Right ventricle myocardium superior (tissue), 1 donor: ENCODE data around the gene KLHL13. TPM values are rescaled to one million over a fixed set of nuclear protein-coding genes. Genes with fewer than 3 reads are reported as not detected.
"Not testable (repeated sequence)": the region's sequence is repeated elsewhere in the genome, so short reads cannot be mapped to it uniquely, and the experiment has no call there.

Experiments
- ATAC-seq: fragments of 200-7000 bp; cut with Tn5 transposase; one replicate; pipeline ENCODE4 v1.9.1; 2020; ENCODE audit warnings: mild to moderate bottlenecking; ENCODE audit not compliant: poor library complexity
- DNase-seq: peaks from one replicate; pipeline ENCODE4 v3.0.0-alpha.2; 2020
- intact Hi-C: fragments of 100-400 bp; cut with DNase I; formaldehyde crosslinking; loops from one replicate; pipeline ENCODE4 v1.11.2; 2022
- long read RNA-seq: library from polyadenylated mRNA; unstranded; transcript quantifications from one replicate; pipeline ENCODE4 v2.0.0, GENCODE V29; 2021
- total RNA-seq: library from RNA; stranded (reverse); fragmentation: NEBNext Ultra II Directional; extraction: Animal tissue kit (Norgen Biotek cat#: 25700); gene quantifications from one replicate; pipeline ENCODE4 v1.2.1, GENCODE V29; 2021
- donor health status: DM: no; HTN: yes; CAD: no; lungs with severe emphysema.

Gene KLHL13, protein sequence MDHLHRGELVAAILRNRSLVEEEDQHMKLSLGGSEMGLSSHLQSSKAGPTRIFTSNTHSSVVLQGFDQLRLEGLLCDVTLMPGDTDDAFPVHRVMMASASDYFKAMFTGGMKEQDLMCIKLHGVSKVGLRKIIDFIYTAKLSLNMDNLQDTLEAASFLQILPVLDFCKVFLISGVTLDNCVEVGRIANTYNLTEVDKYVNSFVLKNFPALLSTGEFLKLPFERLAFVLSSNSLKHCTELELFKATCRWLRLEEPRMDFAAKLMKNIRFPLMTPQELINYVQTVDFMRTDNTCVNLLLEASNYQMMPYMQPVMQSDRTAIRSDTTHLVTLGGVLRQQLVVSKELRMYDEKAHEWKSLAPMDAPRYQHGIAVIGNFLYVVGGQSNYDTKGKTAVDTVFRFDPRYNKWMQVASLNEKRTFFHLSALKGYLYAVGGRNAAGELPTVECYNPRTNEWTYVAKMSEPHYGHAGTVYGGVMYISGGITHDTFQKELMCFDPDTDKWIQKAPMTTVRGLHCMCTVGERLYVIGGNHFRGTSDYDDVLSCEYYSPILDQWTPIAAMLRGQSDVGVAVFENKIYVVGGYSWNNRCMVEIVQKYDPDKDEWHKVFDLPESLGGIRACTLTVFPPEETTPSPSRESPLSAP
- 5.7 TPM for total RNA-seq
- long read RNA-seq, transcript KLHL13-204 (7 exons, 3,256 nt): major isoform, 12 of 17 reads
- long read RNA-seq, partial matches to known transcripts: 0 of 17 reads
- long read RNA-seq, other reads (novel, unspliced or antisense): 0 of 17 reads

DNA sequence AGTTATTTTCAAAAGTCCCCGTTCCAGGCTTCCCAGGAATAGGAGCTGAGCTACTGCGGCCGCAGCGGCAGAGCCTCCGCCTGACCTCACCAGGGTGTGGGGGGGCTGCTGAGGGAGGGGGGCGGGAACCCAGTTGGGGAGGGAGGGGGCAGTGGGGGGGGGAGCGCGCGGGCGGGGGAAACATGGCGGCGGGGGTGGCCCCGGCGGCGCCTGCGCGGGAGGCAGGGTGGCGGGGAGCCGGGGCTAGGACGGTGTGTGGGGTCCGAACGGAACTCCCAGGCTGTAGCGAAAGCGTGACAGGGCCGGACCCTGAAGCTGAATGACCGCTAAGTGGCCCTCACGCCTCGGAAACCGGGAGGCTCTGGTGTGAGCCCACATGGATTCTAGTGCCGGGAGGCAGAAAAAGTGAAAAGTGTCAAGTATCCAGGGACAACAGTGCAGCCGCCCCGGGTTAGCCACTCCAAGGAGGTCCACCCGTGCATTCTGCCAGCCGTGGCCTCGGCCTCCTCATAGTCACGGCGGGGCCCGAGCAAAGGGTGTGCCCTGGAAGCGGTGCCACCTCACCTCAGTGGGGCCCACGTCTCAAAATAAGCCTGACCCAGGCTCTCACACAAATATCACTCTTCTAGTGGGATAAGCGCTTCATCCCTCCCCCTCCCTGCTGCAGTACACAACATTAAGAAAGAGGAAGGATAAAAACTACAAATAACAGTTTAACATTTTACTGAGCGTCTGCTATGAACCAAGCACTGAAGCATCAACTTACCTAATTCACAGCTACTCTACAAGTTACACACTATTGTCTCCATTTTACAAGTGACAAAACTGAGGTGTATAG is at the start of gene KLHL13:
KLHL13 (minus strand) TSS at position 98 of the 838 bp plus-strand sequence. CDS start 88,337 bp downstream, outside the sequence.
- DNase-seq: peak; percentile 50
- peak; percentile 91 for ATAC-seq
- intact Hi-C loops: no loop called here

DNA sequence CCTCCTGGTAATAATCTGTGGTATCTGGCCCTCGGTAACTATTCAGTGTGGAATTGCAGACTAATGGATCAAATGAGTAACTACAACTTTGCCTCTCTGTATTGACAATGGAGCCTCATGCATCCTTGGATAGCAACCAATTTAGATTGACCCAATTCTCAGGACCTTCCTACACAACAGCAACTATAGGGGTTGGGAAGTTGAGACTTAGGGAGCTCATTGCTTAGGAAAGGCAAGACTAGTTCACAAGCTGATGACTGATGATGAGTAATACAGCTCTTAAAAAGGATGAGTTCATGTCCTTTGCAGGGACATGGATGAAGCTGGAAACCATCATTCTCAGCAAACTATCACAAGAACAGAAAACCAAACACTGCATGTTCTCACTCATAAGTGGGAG is 47.5 kb upstream of the KLHL13 start:
- intact Hi-C loops: no loop called here
- no peak for DNase-seq
- no peak for ATAC-seq

DNA sequence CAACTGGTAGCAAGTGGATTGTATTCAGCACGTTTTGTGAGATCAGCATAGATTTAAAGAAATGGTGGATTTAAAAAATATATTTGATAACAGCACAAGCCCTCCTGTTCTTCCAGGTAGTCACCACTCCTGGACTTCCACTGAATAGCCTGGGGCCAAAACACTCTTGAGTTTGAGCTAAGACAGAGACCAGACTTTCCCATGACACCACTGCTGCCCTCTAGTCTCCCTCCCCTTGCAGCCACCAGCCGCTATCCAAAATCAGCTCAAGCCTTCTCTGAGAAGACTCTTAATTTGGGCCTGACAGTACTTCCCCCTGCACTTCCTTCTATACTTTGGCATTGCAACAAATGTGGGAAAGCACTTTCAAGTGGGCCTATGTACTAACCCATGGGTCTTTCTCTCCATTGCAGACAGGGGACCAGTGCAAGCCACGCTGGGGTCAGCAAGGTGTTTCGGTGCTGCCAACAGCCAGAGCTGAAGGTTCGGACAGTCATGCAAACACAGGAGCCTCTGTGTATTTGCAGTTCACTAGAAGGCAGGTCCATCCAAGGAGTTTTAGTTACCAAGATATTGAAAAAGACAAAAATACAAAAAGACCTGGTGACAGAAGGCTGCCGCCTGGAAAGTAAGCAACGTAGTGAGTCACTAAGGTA is 40.5 kb upstream of the KLHL13 start:
- ATAC-seq: no peak
- DNase-seq: no peak
- intact Hi-C loops: no loop called here

DNA sequence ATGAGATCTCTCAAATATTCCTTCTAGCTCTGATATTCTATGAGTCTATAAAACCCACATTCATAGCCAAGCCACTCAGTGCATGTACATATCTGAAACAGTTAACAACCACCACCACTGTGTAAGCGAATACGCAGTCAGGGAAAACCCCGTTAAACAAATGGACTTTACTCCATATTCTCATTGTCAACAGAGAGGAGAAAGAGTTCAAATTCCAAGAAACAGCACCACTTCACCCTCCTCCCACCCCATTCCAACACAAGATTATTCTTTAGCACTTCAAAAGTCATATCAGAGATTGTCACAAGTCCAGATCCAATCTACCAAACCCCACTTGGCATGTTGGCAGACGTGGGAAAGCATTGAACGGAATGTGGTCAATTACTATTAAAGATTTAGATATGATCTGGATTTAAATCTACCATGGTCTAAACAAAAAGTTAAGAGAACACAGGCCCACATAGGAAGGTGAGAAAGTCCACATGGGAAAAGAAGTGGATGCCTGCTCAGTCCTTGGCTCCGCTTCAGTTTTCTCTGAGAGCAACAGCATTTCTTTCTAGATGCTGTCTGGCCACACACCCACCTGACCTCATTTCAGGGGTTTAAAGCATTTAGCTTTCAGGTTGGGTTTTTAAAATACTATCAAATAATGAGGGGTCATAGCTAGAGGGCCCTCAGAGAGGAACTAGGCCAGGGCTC is 39.8 kb upstream of the KLHL13 start:
- ATAC-seq (no peak), DNase-seq (no peak)
- intact Hi-C loops: no loop called here

DNA sequence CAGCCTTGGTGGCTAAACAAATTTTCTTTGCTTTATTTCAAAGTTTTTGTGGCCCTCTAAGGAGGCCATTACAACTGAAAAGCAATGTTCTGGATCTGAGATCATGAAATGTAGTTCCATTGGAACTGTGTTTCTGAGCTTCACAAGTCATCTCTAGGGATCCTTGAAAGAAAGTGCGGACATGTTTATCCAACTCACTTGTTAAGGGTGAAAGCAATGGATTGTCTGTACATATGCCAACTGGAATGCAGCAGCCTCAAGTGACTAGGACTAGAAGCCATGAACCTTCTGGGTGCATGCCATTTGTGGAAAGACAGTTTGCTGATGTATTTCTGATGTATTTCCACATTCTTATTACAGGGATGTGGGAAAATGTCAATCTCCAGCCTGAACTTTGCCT is 36.7 kb upstream of the KLHL13 start:
- peak; percentile 43 for ATAC-seq
- DNase-seq: no peak
- intact Hi-C loops: no loop called here

DNA sequence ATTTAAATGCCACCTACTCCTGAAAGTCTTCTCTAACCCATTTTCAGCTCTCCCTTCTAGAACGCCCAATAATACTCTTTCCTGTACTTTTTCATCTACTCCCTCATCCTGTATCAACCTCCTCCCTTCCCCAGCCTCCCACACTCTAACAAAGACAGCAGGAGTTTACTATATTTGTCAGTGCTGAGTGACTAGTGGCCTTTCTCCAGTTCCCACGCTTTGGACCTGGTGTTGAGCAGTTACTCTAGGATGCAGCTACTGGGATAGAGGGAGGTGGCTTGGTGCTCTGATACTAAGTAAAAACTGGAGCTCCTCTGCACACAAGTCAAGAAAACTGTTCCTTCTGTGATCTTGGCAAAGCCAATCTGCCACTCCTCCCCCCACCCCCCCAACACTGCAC is 36.1 kb upstream of the KLHL13 start:
- intact Hi-C loops: no loop called here
- DNase-seq: no peak
- ATAC-seq: peak; percentile 68

DNA sequence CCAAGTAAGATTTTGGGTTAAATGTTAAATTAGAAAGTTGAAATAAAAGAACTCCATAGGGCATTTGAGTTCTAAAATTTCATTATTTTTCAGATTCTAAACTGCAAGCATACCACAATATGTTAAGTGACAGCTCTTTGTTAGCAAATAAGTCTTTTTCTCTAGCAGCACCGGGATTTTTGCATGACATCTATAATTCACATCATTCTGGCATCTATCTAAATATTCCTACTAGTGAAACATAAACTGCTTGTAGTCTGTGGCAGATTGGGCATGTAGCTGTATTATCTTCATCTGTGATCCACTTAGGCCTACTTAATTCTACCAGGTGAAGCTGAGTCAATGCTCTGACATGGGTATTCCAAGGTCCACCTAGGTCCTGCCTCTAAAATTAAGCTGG is 32.1 kb upstream of the KLHL13 start:
- no peak for ATAC-seq
- intact Hi-C loops: no loop called here
- no peak for DNase-seq

DNA sequence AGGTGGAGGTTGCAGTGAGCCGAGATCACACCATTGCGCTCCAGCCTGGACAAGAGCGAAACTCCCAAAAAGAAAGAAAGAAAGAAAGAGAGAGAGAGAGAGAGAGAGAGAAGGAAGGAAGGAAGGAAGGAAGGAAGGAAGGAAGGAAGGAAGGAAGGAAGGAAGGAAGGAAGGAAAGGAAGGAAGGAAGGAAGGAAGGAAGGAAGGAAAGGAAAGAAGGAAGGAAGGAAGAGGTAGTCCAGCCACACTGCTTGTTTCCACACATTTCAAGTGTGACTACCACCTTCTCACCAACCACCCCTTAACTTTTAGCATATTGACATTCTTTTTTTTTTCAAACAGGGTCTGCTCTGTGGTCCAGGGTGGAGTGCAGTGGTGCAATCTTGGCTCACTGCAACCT is 31.2 kb upstream of the KLHL13 start:
- DNase-seq, intact Hi-C loops, ATAC-seq: not testable (repeated sequence)

DNA sequence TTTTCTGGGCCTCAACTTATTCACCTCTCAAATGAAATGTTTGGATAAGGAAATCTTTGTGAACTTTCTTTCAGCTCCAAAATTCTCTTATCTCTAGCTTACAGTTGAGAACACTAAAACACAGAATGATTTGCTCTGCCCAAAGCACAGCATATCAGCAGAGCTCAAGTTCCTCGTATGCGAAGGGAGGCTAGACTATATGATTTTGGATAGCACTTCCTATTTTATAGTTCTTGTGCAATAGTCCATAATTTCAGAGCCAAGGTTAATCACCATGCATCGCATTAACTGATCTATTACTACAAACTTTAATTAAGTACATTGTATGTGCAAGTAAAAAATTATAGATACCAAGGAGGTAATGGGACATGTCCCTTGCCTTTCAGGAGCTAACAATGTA is 27.0 kb upstream of the KLHL13 start:
- ATAC-seq: no peak
- intact Hi-C loops: no loop called here
- DNase-seq: no peak

DNA sequence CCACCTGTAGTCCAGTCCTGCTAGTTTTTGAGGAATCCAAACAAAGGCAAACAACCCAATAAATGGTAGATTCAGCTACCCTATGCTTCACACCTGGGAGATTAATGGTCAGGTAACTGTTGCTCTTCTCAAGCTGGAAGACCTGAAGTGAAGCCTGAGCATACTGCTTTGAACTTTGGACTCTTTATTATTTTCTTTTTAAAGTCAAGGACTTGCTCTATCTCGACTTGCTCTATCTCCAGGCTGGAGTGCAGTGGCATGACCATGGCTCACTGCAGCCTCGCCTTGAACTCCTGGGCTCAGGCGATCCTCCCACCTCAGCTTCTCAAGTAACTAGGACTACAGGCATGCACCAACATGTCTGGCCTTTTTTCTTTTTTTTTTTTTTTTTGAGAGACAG is 14.7 kb upstream of the KLHL13 start:
- ATAC-seq: no peak
- DNase-seq: no peak
- intact Hi-C loops: no loop called here

DNA sequence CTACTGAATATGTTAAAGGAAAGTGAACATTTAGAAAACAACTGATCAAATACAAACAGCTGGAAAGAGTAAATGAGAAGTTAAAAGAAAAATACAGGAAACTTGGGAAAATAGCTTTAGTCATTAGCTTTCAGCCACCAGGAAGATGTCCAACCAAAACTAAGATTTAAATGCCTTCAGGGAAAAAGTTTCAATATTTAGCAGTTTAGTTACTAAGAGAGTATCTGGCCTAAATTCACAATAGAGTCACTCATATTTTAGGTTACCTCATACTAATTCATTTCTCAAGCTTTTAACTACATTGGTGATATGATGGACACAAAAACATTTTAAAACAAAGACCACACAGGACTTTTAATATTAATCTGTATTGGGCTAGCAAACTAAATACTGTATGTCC is 13.1 kb upstream of the KLHL13 start:
- no peak for DNase-seq
- intact Hi-C loops: no loop called here
- no peak for ATAC-seq

DNA sequence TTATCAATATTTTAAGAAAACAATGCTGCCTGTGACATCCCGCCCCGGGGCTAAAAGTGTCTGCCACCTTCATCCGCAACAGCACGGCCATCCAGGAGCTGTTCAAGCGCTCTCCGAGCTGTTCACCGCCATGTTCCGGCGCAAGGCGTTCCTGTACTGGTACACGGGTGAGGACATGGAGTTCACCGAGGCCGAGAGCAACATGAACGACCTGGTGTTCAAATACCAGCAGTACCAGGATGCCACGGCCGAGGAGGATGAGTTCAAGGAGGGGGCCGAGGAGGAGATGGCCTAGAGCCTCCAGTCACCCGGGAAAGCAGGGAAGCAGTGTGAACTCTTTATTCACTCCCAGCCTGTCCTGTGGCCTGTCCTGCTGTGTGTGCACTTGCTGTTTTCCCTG is 12.1 kb upstream of the KLHL13 start:
- intact Hi-C loops: no loop called here
- ATAC-seq (no peak), DNase-seq (no peak)

DNA sequence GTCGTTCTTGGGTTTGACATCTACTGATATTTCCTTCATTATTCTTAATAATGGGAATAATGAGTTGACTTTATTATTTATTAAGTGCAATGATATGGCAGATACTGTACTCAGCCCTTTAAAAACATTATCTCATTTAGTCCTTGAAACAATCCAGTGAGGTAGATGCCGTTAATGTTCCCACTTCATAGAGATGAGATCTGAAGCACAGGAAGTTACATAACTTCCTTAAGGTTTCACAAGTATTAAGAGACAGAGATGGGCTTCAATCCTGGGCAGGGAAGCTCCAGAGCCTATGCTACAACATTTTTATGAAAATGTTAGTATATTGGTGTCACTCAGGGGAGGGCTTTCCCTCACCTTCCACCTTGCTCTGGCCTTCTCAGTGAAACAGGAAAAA is 9.7 kb upstream of the KLHL13 start:
- ATAC-seq: no peak
- intact Hi-C loops: no loop called here
- DNase-seq: no peak

DNA sequence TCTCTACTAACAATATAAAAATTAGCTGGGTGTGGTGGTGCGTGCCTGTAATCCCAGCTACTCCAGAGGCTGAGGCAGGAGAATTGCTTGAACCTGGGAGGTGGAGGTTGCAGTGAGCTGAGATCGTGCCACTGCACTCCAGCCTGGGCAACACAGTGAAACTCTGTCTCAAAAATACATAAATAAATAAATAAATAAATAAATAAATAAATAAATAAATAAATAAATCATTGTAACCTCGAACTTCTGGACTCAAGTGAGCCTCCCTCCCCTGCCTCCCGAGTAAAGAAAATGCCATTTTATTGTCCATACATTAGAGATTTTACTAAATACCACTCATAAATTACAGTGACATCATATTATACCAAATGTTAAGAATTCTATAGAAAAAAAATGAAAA is 7.6 kb upstream of the KLHL13 start:
- ATAC-seq, DNase-seq, intact Hi-C loops: not testable (repeated sequence)

DNA sequence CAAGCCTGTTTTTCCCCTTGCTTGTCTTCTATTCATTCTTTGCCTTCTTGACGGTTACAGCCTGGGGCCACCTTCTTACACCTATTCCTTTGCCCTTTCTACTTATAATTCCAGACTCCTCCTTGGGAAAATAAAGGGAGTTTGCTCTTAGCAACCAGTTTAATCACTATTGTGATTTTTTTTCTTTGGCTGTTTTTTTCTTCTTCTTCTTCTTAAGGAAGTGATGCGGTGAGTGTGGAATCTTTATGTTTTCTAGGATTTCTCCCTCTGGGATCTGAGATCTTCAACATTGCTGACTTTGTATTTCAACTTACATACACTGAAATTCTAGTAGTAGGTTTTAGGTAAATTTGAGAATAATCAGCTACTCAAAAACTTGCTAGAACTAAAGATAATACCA is 1.1 kb upstream of the KLHL13 start:
- ATAC-seq (no peak), DNase-seq (no peak)
- intact Hi-C loops: no loop called here

DNA sequence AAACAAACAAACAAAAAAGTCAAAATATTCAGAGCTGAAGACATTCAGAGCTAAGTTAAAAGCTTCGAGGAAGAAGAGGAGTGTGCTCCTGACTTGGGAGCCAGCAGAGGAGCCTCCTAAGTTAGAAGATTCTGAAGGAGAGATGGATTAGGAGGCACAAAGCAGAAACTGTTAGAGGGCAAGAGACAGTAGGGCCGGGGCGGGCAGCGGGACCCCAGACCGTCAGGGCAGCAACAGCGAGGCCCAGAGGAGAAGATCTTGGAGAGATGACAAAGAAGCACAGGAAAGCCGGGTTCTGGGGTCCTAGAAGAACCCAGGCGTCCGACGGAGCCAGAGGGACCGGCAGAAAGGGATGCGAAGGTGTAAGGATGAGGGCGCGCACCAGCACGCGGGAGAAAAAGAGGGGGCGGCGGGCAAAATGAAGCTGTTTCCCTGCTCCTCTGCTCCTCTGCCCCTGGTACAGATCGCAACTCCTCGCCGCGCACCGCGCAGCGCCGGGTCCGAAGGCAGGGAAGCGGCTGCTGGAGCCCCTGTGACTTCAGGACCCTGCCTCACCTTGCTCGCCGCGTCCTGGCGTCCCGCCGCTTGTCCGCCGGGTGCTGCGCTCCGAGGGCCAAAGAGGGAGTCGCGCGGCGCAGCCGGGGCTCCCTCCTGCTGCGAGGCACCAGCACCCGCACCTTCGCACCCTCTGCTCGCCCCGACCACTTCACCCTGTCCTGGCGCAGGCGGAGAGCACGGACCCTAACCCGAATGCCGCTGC is 477 bp downstream of the KLHL13 start:
- DNase-seq (peak; percentile 37), ATAC-seq (peak; percentile 82)
- intact Hi-C loops: no loop called here

DNA sequence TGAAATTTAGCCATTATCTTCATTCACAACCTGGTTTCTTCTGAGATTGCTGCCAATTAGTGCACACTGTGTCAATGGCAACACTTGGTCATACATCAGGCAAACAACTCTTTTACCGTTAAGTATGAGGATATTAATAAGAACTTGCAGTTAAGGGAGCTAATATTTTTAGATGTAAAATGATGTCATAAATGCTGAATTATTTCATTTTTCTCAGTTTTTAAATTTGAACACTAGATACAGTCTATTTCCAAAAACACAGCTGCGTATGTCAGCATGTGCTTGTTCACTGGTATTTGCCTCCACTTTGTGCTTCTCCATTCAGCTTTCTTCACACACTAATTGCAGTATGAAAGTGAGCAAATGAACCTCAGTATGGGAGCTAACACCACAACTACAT is 1.6 kb downstream of the KLHL13 start:
- ATAC-seq (no peak), DNase-seq (no peak)
- intact Hi-C loops: no loop called here

DNA sequence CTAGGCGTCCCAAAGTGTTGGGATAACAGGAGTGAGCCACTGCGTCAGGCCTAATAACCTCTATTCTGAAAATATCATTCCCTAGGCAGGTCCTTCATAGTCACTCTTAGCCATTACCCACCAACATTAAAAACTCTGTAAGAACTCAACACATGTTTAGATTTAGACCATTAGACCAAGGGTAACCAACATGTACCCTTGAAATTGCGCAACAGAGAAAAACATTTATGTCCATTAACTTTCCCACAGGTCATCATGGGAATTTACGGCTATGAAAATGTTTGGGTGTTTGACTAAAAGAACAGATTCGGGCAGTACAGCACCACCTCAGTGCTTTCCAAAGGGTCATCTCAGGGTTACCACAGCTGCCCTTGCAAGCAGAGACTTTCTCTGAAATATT is 7.5 kb downstream of the KLHL13 start:
- intact Hi-C loops: no loop called here
- ATAC-seq: no peak
- no peak for DNase-seq
